K562 (cell line): Measurements from ENCODE around the gene AGPAT1. TPM values are rescaled to one million over a fixed set of nuclear protein-coding genes. Genes with fewer than 3 reads are reported as not detected.

Source experiments
- ATF6 ChIP-seq: sonication (generic); formaldehyde crosslinking; IDR thresholded peaks from 2 replicates; pipeline ENCODE4 v1.4.0; 2020; ENCODE audit warnings: mild to moderate bottlenecking, missing genetic modification reagents
- CREB1 ChIP-seq, 2 experiments: sonication (generic) in 1 of 2; formaldehyde crosslinking in 1 of 2; IDR thresholded peaks; 2 replicates each; pipeline versions ENCODE4 v1.6.1 to v1.8.0; 2012 to 2022; ENCODE audit warnings: inconsistent platforms in 1 of 2, mild to moderate bottlenecking in 1 of 2, missing genetic modification reagents in 1 of 2, moderate library complexity in 1 of 2
- DIDO1 ChIP-seq: fragments of 450-650 bp; IDR thresholded peaks from 2 replicates; pipeline ENCODE4 v1.6.1; 2016; ENCODE audit warnings: low read depth, missing biosample characterization, missing genetic modification characterization
- DMBX1 ChIP-seq: fragments of 250-450 bp; sonication (Bioruptor Pico); IDR thresholded peaks from 2 replicates; pipeline ENCODE4 v1.8.0; 2022; ENCODE audit warnings: inconsistent platforms, mild to moderate bottlenecking, moderate library complexity, borderline replicate concordance
- ELF1 ChIP-seq: fragments of 200-800 bp; sonication (Bioruptor generic); IDR thresholded peaks from 2 replicates; pipeline ENCODE4 v1.6.1; 2016; ENCODE audit warnings: missing genetic modification characterization, missing compliant biosample characterization
- ELK3 ChIP-seq: fragments of 450-650 bp; formaldehyde crosslinking; IDR thresholded peaks from 2 replicates; pipeline ENCODE4 v1.4.0; 2020; ENCODE audit warnings: mild to moderate bottlenecking
- HBP1 ChIP-seq: fragments of 450-650 bp; formaldehyde crosslinking; IDR thresholded peaks from 2 replicates; pipeline ENCODE4 v1.4.0; 2022; ENCODE audit warnings: missing genetic modification characterization
- HES1 ChIP-seq: fragments of 450-650 bp; IDR thresholded peaks from 2 replicates; pipeline ENCODE4 v1.6.1; 2016; ENCODE audit warnings: low read depth, mild to moderate bottlenecking, moderate library complexity
- SIX5 ChIP-seq, 2 experiments: IDR thresholded peaks; 2 replicates each; pipeline ENCODE4 v1.6.1; 2011; ENCODE audit warnings: low read length in 2 of 2, borderline replicate concordance in 1 of 2, low read depth in 1 of 2, mild to moderate bottlenecking in 1 of 2, moderate library complexity in 1 of 2; ENCODE audit not compliant: insufficient read depth in 1 of 2
- SMAD4 ChIP-seq: fragments of 250-450 bp; sonication (Bioruptor Pico); conservative IDR thresholded peaks from 2 replicates; pipeline ENCODE4 v1.8.0; 2021; ENCODE audit warnings: inconsistent platforms, mild to moderate bottlenecking, moderate library complexity
- ZNF263 ChIP-seq: sonication (generic); formaldehyde crosslinking; IDR thresholded peaks from 2 replicates; pipeline ENCODE4 v1.8.0; 2022; ENCODE audit warnings: mild to moderate bottlenecking, missing genetic modification reagents, borderline replicate concordance
- ZNF280B ChIP-seq: fragments of 250-450 bp; sonication (Bioruptor Pico); IDR thresholded peaks from 2 replicates; pipeline ENCODE4 v1.5.1; 2021; ENCODE audit warnings: mild to moderate bottlenecking
- ZNF707 ChIP-seq: fragments of 250-450 bp; sonication (Bioruptor Pico); conservative IDR thresholded peaks from 2 replicates; pipeline ENCODE4 v1.8.0; 2022; ENCODE audit warnings: inconsistent platforms, mild to moderate bottlenecking, moderate library complexity
- ZNF76 ChIP-seq: fragments of 250-450 bp; sonication (Bioruptor Pico); IDR thresholded peaks from 2 replicates; pipeline ENCODE4 v1.4.0; 2020; ENCODE audit warnings: mild to moderate bottlenecking, moderate library complexity, borderline replicate concordance
- ZNF780A ChIP-seq: fragments of 250-450 bp; sonication (Bioruptor Pico); IDR thresholded peaks from 2 replicates; pipeline ENCODE4 v1.5.0; 2021; ENCODE audit warnings: mild to moderate bottlenecking
- polyA plus RNA-seq, 8 experiments: library from polyadenylated mRNA; depleted of rRNA in 4 of 8; stranded (reverse) in 5 of 8; unstranded in 3 of 8; fragments of >200 nt; fragmentation: Nextera tagmentation in 2 of 8; fragmentation: Illumina TruSeq in 1 of 8; extraction: Ambion mirVana in 2 of 8; extraction: Trizol in 1 of 8; gene quantifications; 2 replicates each; pipeline versions ENCODE4 v1.2.1 to v1.2.3, GENCODE V29; 2011 to 2014; ENCODE audit warnings: inconsistent platforms in 1 of 8, missing spikeins in 1 of 8
- total RNA-seq, 7 experiments: library from RNA; depleted of rRNA in 6 of 7; stranded (reverse); fragments of >200 nt in 6 of 7; fragmentation: Illumina TruSeq in 2 of 7; extraction: Trizol in 2 of 7; gene quantifications; 2 replicates each; pipeline versions ENCODE4 v1.2.1 to v1.2.3, GENCODE V29; 2011 to 2021; ENCODE audit warnings: low replicate concordance in 1 of 7

The AGPAT1 gene
- total and polyA plus RNA-seq, 9 of the 15 experiments (the other 6 are each of a cell fraction or from before 2014, with no cell fraction given) = 37.9 to 176 (median 69.4) TPM

- TF ChIP-seq HES1 (peak; percentile 10; the same call in 1 of the 2 replicates), ELF1 (tag) (peak; percentile 40; the same call in 1 of the 2 replicates), ELK3 (CRISPR knock-in tag) (peak; percentile 80; the same call in 1 of the 2 replicates), HBP1 (CRISPR knock-in tag) (no peak), DMBX1 (CRISPR knock-in tag) (peak; percentile 60), ZNF780A (CRISPR knock-in tag) (no peak), SMAD4 (CRISPR knock-in tag) (peak; percentile 30), ZNF263 (no peak), DIDO1 (peak; percentile 65; the same call in 1 of the 2 replicates), ZNF280B (CRISPR knock-in tag) (no peak), SIX5 (IDR thresholded peaks at IDR 0.05; ENCODE audit: borderline replicate concordance in 1 of 2, insufficient read depth in 1 of 2, low read depth in 1 of 2, low read length in 2 of 2) (no peak; a peak in 1 of 4 replicates), ZNF707 (peak; percentile 50; the same call in 1 of the 2 replicates), ATF6 (CRISPR knock-in tag) (peak; percentile 87; the same call in 1 of the 2 replicates), CREB1 (IDR thresholded peaks at IDR 0.05) (0 out of 2 replicates have a peak, but pooled peaks have one; percentile 18), CREB1 (CRISPR knock-in tag; IDR thresholded peaks at IDR 0.05) (peak; percentile 72), ZNF76 (CRISPR knock-in tag) (no peak)
These were observed 1.4 kb upstream of the AGPAT1 start (continued) for GRCh38 chr6:32177183-32177787.
